ENCODE results near the gene SMIM24.
"Not testable (repeated sequence)": the region's sequence is repeated elsewhere in the genome, so short reads cannot be mapped to it uniquely, and the experiment has no call there.

The SMIM24 gene

DNA sequence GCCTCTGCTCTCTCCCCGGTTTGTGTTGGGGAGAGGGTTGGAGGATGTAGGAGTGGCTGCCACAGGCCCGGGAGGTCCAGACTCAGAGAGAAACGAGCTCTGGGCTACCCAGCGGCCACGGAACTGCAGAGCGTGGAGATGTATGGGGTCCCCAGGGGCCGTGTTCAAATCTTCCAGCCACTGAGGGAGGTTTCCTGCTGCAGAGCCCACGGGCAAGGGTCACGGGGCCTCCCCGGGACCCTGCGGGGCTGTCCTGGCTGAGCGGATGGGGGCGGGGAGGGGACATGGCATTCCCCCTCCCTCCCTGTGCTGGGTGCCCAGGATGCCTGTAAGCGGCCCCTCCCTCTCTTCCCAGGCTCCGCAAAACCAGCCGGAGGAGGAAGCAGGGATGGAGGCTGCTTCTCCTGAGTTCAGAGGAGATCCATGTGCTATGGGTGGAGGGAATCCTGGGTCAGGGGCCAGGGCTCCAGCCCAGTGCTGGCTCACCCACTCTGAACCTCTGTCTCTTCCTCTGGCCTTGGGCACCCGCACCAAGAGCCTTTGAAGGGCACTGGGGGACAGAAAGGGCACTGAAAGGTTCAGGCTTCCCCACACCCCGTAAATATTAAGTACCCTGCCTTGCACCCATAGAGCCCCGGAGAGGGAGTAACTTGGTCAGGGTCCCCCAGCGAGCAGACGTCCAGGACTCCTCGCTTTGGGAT, 22.6 kb downstream of the SMIM24 start:
- in situ Hi-C loops (cut with HindIII; ENCODE audit: low sequenced_read_pairs) = no loop called here

- in situ Hi-C loops (cut with HindIII; ENCODE audit: low sequenced_read_pairs) = no loop called here
Observed at GRCh38 chr19:3456925-3457527, 23.3 kb downstream of the SMIM24 start.

DNA sequence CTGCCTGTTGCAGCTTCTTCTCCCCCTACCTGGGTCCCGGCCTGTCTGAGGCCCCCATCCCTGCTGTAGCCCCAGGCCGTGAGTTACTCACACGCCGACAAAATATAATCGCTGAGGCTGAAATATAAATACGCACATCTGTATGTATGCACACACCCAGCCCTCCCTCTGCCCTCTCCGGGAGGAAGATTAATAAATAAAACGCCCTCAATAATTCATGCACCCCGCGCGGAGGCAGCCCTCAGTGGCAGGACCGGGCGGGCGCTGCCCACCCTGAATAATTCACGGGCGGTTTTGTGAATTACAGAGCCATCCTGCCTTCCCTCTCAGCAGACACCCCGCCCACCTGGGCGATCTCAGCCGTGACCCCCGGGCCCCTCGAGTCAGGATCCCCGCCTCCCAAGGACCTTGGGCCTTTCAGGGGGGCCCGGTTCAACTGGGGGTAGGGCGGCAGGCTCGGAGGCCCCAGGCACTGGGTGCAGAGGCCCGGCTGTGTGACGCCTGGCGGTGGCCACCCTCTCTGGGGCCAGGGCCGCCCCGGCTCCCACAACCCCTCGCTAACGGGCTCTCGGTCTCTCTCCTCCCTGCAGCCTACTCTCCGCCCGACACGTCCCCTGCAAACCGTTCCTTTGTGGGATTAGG, 24.2 kb downstream of the SMIM24 start:
- in situ Hi-C loops (cut with HindIII; ENCODE audit: low sequenced_read_pairs) = no loop called here

- in situ Hi-C loops (cut with HindIII; ENCODE audit: low sequenced_read_pairs) = no loop called here
Observed at GRCh38 chr19:3455393-3455955, 24.9 kb downstream of the SMIM24 start.

GRCh38 chr19:3454656-3455392, 25.5 kb downstream of the SMIM24 start:
- in situ Hi-C loops (cut with HindIII; ENCODE audit: low sequenced_read_pairs) = no loop called here

GRCh38 chr19:3453840-3454239, 26.5 kb downstream of the SMIM24 start:
- in situ Hi-C loops (cut with HindIII; ENCODE audit: low sequenced_read_pairs) = no loop called here

GRCh38 chr19:3452942-3453214, 27.4 kb downstream of the SMIM24 start:
- in situ Hi-C loops (cut with HindIII; ENCODE audit: low sequenced_read_pairs) = not testable (repeated sequence)

GRCh38 chr19:3452171-3452941, 28.0 kb downstream of the SMIM24 start:
- in situ Hi-C loops (cut with HindIII; ENCODE audit: low sequenced_read_pairs) = no loop called here

- in situ Hi-C loops (cut with HindIII; ENCODE audit: low sequenced_read_pairs) = no loop called here
Observed at GRCh38 chr19:3451451-3451866, 28.9 kb downstream of the SMIM24 start.

- in situ Hi-C loops (cut with HindIII; ENCODE audit: low sequenced_read_pairs) = no loop called here
Observed at GRCh38 chr19:3450796-3451411, 29.4 kb downstream of the SMIM24 start.

DNA sequence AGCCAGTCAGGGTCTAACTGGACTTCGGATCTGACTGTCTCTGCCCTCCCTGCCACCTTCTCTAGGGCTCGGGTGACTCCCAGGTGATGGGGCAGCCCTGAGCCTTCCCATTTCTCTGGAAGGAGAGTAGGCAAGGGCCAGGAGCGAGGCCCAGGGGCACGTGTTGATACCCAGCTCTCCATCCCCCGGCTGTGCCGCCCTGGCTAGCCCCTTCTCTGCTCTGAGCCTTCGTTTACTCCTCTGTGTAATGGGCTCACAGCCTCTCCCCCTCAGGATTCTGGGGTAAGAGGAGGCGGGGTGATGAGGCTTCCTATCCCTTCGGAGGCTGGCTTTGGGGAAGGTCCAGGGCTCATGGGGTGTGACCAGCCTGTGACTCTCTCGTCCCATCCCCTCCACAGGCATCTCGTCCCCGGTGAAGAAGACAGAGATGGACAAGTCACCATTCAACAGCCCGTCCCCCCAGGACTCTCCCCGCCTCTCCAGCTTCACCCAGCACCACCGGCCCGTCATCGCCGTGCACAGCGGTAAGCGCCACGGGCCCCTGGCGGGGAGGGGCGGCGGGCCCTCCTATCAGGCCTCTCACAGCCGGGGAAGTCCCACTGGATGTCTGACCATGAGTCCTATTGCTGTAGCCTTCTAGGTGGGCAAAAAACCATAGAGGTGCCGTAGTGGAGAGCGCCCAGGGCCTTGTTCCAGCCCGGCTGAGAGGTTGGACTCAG, 31.6 kb downstream of the SMIM24 start:
- in situ Hi-C loops (cut with HindIII; ENCODE audit: low sequenced_read_pairs) = no loop called here

DNA sequence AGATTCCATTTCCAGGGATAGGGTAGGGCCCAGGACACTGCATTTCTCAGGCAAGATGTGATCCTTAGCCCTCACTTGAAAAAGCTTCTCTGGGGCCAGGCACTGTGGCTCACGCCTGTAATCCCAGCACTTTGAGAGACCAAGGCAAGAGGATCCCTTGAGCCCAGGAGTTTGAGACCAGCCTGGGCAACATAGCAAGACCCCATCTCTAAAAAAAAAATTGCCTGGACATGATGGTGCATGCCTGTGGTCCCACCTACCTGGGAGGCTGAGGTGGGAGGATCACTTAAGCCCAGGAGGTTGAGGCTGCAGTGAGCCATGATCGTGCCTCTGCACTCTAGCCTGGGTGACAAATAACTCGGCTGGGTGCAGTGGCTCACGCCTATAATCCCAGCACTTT, 33.7 kb downstream of the SMIM24 start:
- in situ Hi-C loops (cut with HindIII; ENCODE audit: low sequenced_read_pairs) = not testable (repeated sequence)

DNA sequence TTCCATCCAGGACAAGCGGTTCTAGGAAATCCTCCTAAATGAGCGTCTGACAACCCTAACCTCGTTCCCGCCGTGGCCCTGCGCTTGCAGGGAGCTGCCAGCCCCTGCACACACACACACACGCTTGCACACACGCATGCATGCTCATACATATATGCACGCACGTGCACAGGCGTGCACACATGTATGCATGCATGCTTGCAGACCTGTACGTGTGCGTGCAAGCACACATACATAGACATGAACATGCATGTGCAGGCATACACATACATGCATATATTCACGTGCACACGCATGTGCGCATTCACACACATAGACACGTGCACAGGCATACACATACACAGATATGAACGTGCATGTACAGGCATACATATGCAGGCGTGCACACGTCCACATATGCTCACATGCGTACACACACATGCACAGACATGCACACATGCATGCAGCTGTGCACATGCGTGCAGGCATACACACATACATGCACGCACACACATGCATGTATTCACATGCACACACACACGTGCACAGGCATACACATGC, 35.6 kb downstream of the SMIM24 start:
- in situ Hi-C loops (cut with HindIII; ENCODE audit: low sequenced_read_pairs) = no loop called here

- in situ Hi-C loops (cut with HindIII; ENCODE audit: low sequenced_read_pairs) = no loop called here
Observed at GRCh38 chr19:3443840-3444694, 36.3 kb downstream of the SMIM24 start.

DNA sequence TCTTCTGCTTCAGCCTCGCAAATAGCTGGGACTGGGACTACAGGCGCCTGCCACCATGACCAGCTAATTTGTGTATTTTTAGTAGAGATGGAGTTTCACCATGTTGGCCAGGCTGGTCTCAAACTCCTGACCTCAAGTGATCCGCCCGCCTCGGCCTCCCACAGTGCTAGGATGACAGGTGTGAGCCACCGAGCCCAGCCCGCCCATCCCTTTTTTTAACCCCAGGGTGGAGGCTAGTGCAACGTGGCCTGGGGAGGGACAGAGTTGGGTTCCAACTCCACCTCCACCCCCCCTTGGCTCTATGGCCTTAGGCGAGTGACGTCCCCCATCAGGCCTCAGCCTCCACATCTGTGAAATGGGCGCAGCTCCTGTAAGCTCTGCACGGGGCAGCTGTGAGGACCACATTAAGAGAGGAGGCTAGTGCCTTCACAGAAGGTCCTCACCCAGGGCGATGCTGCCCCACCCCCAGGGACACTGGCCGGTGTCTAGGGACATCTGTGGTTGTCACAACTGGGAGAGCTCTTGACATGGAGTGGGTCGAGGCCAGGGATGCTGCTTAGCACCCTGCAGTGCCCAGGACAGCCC, 37.7 kb downstream of the SMIM24 start:
- in situ Hi-C loops (cut with HindIII; ENCODE audit: low sequenced_read_pairs) = no loop called here

GRCh38 chr19:3441986-3442329, 38.4 kb downstream of the SMIM24 start:
- in situ Hi-C loops (cut with HindIII; ENCODE audit: low sequenced_read_pairs) = no loop called here

DNA sequence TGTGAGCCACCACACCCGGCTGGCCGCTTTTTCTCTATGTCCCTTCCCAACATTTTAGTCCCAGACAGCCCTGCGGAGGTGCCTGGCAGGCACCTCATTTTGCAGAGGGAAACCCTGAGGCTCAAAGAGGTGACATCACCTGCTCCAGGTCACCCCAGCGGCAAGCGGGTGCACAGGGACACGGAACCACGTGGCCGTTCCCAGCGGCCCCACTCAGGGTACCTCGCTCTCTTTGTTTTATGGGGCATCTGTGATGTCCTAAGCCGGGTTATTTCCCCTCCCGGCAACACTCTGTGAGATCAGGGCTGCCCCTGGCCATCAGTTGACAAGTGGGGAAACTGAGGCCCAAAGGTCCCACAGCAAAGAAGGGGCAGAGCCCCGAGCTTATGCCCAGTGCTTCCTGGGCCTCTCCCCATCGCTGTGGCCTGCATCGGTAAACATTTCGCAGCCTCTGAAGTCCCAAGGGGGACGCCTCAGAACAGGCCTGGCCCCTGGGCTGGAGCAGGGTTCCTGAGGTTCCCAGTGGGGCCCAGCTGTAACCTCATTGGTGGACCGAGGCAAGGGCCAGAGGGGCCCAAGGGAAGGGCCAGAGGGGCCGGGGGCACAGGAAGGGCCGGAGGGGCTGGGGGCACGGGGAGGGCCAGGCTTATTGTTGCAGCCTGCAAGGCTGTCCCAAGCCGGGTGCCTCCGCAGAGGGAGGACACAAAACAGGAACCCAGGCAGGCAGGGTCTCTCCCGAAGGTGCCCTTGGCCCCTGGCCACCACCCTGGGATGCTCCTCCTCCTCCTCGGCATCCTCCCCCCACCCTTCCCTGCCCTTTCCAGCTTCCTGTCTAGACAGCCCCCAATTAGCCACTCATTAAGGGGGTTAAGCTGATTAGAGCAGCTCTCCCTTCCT, 39.0 kb downstream of the SMIM24 start:
- in situ Hi-C loops (cut with HindIII; ENCODE audit: low sequenced_read_pairs) = no loop called here
